ENCODE results near the gene CNST.

The CNST gene

GRCh38 chr1:246566128-246566812 lies at the start of gene CNST, which contains the start of gene TFB2M:
CNST (plus strand) TSS chr1:246566456; CDS start chr1:246591563, 25,107 bp downstream.
TFB2M (minus strand) TSS chr1:246566261; CDS start chr1:246566138, 123 bp downstream.
- DNase-seq (ENCODE audit: low read depth): peak; percentile 99

DNA sequence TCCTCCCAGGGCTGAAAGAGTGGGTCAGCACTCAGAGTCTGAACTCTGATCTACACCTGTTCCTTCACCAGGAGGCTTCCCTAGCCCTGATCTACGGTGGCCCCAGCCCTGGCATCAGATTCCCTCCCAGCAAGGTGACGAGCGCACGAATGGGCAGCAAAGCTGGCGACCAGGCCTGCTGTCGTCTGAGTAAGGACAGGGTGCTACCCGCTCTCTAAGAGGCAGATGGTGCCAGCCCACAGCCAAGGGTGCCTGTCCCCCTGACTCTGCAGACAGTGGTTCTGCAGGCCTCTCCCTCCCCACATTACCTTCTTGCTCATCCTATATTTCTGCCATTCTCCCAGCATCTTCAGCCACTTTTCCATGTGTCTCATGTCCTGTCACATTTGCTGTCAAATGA lies 48.9 kb upstream of the CNST start:
- no peak for DNase-seq (ENCODE audit: low read depth)

GRCh38 chr1:246518456-246519205 lies 47.6 kb upstream of the CNST start:
- DNase-seq (ENCODE audit: low read depth): no peak

- no peak for DNase-seq (ENCODE audit: low read depth)
Observed at GRCh38 chr1:246519514-246519913, 46.7 kb upstream of the CNST start.

DNA sequence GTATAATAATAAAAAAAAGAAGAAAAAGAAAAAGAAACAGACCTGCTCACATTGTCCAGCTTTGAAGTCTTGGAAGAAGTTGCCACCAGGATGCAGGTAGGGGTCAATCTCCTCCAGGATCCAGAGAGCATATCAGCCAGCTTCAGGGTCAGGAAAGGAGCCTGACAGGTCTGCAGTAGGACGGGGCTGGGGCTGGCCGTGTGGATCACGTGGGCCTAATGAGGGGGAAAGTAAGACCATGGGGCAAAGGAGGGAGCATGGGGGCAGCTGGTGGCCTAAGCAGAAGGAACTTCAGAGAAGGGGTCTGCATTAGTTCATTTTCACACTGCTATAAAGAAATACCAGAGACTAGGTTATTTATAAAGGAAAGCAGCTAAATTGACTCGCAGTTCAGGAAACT lies 39.9 kb upstream of the CNST start:
- DNase-seq (ENCODE audit: low read depth): no peak

DNA sequence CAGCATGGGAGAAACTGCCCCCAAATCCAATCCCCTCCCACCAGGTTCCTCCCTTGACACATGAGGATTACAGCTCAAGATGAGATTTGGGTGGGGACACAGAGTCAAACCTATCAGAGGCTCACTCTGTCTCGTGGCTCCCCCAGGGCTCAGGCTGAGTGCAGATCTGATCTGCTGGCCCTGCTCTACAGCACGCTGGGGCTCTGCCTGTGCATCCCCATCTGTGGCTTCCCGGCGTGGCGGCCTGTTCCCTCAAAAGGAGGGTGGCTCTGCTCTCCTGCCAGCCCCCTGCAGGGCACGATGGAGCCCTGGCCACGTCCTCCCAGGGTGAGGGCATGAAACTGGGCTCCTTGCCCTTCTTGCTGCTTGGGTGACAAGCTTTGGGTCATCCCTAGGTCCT lies 39.3 kb upstream of the CNST start:
- no peak for DNase-seq (ENCODE audit: low read depth)

DNA sequence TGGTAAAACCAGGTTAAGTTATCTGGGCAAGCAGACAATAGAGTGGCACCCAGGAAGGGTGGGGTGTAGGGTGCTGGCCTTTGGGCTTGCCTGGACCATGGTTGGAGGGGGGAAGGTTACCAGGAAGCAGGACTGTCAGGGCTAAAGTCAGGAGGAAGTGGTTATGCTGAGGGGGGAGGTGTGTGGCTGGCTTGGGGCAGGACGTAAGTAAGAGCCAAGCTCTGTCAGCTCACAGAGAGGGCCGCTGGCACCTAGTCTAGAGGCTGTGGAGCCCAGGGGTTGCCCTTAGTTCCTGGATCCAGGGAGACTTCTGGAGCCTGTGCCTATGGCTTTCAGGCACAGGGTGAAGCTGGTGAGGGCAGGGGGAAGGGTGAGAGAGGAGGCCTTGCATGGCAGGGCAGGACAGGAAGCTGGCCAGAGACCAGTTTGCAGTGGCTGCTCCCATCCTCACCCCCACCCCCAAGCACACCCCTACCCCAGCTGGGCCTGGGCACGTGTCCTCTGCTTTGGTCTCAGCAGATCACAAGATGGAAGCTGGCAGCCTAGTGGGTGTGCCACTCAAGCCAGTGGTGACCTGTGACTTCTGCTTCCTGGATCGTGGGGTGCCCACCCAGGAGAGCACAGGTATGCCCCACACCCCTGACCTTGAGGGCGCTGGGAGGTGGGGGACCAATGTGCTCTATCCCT lies 38.7 kb upstream of the CNST start:
- no peak for DNase-seq (ENCODE audit: low read depth)

GRCh38 chr1:246528933-246529731 lies 37.1 kb upstream of the CNST start:
- no peak for DNase-seq (ENCODE audit: low read depth)

DNA sequence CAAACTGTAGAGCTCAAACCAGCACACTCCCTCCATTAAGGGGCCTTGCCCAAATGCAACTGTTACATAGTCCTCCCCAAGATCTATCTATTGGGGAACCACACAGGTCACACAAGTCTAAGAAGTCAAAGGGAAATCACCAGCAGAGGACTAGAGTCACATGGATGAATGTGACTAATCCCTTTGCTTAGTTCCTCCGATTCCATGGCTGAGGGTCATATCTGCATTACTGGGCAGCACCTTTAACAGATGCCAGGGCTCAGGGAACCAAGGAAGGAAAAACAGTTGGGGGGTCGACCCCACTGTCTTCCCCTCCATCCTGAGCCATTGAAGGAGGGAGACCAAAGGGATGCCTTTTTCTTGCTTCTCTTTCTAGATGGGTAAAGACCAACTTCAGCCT lies 35.8 kb upstream of the CNST start:
- no peak for DNase-seq (ENCODE audit: low read depth)

- DNase-seq (ENCODE audit: low read depth): no peak
Observed at GRCh38 chr1:246532519-246532918, 33.7 kb upstream of the CNST start.

GRCh38 chr1:246533371-246533905 lies 32.8 kb upstream of the CNST start:
- no peak for DNase-seq (ENCODE audit: low read depth)

GRCh38 chr1:246534114-246534513 lies 32.1 kb upstream of the CNST start:
- no peak for DNase-seq (ENCODE audit: low read depth)

GRCh38 chr1:246537441-246537840 lies 28.8 kb upstream of the CNST start:
- no peak for DNase-seq (ENCODE audit: low read depth)

- DNase-seq (ENCODE audit: low read depth): no peak
Observed at GRCh38 chr1:246537887-246538286, 28.4 kb upstream of the CNST start.

DNA sequence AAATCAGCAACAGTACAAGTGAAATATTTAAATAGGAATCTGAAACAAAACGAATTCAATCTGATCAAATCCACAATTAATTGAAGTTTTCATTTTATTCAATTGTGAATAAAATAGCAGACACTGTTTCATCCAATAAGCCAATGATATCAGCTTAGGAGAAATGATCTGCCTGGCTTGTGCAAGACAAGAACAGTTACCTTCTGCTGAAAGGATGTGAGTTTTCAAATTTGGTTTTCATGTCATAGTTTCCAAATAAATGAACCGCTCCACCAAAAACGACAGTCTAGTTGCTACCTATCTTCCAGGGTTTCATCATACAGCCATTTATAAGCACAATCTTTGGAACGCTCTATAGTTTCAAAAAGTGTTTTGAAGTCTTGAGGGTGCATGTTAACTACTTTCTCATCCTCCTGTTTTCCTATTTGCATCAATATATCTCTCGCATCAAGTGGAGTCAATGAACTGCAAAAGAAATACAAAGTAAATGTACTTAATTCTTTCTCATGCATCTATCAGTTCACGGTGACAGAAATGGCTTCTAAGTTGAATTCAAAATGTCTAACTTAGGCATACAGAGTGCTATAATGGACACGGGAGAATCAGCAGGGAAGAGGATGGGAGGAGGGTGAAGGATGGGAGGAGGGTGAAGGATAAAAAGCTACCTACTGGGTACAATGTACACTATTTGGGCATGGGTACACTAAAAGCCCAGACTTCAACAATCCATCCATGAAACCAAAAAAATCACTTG lies 25.3 kb upstream of the CNST start:
- no peak for DNase-seq (ENCODE audit: low read depth)

DNA sequence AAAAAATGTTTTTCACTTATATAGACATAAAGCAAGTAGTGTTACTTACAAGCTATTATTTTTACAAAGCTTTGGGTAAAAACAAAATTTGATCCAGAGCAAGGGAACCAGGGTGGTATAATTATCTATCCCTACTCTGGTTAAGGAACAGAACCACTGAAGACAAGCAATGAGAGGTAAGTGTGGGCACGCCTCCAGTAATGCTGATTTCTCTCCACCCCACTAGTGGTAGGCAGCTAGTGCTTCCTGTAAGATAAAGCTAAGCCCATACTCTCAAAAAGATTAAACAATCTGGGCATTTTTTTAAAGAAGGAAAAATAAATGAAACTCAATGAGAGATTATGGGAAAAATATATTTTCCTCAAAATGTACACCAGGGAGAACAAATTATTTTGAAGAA lies 22.3 kb upstream of the CNST start:
- DNase-seq (ENCODE audit: low read depth): no peak

DNA sequence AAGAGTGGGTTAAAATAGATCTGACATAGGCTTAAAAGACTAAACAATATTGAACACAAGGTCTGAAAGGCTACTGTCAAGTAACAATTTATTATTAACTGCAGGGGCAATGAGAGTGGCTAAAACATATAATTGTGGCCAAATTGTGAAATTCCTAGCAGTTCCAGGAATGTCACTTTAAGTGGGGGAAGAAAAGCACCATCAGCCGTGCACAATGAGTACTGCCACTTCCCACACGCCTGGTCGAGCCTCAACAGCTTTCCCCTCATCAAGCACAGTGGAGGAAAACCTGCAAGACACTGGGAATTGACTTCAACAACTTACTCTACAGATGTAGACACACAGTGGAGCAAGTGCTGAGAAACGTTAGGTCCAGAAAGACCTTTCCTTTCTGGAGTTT lies 16.6 kb upstream of the CNST start:
- DNase-seq (ENCODE audit: low read depth): no peak

DNA sequence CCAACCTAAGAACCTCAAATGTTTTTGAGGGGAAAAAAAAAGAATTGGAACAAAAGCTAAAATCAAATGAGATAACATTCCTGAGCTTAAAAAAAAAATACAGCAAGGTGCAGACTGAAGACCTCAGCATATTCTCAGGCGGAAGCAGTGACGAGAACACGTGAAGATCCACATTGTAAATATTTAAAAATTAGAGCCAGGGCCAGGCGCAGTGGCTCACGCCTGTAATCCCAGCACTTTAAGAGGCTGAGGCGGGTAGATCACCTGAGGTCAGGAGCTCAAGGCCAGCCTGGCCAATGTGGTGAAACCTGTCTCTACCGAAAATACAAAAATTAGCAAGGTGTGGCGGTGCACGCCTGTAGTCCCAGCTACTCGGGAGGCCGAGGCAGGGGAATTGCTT lies 15.9 kb upstream of the CNST start:
- DNase-seq (ENCODE audit: low read depth): no peak

DNA sequence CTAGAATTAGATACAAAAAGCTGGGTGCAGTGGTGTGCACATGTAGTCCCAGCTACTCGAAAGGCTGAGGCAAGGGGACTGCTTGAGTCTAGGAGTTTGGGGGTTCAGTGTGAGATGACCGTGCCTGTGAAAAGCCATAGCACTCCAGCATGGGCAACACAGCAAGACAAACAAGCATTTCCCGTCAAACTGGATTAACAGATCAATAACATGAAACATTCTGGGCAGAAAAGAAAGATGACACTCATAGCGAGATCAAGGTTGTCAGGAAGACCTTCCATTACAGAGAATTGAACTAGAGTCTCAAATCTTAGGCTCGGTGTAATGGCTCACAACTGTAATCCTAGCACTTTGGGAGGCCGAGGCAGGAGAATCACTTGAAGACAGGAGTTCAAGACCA lies 14.1 kb upstream of the CNST start:
- DNase-seq (ENCODE audit: low read depth): no peak

DNA sequence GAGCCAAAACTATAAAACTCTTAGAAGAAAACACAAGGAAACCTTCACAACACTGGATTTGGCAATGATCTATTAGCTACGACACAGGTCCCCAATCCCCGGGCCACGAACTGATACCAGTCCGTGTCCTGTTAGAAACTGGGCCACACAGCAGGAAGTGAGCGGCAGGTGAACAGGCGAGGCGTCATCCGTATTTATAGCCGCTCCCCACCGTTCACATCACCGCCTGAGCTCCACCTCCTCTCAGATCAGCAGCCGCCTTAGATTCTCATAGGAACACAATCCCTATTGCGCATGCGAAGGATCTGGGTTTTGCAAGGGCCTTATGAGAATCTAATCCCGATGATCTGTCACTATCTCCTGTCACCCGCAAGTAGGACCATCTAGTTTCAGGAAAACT lies 12.1 kb upstream of the CNST start:
- DNase-seq (ENCODE audit: low read depth): no peak

DNA sequence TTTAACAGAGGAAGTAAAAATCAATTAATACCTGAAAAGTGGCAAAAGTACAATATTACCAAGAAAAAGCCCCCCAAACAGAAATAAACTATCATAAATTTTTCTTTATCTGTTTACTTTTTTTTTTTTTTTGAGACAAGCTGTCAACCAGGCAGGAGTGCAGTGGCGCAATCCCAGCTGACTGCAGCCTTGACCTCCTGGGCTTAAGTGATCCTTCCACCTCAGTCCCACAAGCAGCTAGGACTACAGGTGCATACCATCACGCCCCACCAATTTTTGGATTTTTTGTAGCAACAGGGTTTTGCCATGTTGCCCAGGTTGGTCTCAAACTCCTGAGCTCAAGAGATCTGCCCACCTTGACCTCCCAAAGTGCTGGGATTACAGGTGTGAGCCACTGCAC lies 8.2 kb upstream of the CNST start:
- DNase-seq (ENCODE audit: low read depth): no peak
